NCI-H2171 (cell line): ENCODE data around the gene DNPH1.
A peak's percentile ranks its signal among the peaks of the same experiment; 100 is the strongest.

ENCODE experiments used
- DNase-seq: peaks from one replicate; lab custom pipeline; 2025; lab: John Stamatoyannopoulos, UW

Gene DNPH1

DNA sequence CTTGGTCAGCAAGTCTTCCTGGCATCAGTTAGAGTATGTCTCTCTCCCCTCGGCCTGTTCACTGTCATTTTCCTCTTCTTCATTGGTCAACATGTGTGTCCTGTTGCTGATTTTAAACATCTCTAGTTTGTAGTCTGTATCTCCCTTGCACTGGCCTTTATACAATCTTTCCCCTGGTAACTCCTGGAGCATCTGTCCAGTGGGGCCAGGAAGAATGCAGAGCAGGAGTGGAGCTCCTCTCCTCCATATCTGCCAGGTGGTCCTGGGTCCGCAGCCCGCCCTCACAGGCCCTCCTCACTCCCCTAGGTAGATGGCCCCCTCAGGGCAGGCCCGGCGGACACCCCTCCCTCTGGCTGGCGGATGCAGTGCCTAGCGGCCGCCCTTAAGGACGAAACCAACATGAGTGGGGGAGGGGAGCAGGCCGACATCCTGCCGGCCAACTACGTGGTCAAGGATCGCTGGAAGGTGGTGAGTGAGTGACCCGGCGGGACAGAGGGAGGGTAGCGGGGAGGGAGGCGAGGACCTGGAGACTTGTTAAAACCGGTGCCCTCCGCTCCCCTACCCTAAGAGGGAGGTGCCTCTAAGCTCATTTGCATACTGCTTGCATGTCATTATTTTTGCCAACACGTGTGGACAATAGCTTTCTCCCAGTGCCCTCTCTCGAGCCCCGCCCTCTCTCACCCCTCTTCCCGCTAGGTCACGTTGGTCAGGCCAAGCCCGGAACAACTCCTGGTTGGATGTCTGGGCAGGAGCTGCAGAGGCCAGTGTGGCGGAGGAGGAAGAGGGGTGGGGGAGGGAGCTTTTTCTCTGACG, 17.2 kb upstream of the DNPH1 start:
- peak; percentile 5 for DNase-seq

DNA sequence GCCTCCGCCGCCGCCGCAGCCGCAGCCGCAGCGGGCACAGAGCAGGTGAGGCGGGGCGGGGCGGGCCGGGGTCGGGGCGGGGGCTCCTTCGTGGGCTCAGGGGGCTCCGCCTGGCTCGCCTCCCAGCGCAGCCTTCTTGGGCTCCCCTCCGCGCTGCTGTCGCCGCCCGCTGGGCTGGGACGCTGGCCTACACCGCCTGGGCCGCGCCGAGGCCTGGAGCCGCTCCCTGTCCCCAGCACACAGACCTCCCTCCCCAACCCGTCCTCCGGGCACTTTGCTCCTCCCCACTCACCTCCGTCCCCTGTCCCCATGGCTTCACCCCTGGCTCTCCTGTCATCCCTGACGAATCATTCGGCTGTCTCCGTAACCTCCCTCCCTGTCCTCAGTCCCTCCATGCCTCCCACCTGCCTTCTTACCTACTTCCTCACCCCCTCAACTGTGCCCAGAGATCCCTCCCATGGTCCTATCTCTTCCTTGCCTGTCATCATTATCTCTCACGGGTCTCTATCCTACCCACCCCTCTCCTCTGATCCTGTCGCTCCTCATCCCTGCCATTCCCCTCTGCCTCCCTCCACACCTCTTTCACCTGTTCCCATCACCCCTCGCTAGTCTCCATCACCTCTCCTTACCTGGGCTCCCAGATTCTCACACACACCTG, 14.5 kb upstream of the DNPH1 start:
- no peak for DNase-seq

DNA sequence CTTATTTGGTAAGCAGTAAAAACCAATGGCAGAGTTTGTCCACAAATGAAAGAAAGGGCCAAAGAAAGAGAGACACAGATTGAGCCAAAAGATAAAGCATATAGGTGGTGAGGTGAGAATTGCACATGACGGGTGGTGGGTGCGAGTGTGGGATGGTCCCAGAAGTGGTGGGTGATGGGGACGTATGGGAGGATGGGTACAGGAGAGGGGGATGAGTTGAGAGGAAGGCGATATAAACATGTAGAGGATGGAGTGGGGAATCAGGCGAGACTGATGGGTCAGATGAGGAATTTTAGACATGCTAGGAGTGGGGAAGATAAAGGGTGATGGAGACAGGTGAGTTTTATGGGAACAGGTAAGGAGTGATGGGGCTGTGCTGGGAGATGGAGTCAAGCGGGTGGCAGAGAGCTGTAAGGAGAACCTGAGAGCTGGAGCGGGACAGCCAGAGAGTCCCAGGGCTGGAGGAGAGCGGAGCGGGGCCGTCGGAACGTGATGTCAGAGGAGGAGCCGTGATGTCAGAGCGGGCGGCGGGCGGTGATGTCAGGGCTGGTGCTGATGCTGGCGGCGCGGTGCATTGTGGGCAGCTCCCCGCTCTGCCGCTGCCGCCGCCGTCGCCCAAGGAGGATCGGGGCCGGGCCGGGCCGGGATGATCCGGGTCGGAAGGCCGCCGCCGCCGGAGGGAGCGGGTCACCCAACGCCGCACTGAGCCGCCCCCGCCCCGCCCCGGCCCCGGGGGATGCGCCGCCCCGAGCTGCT, 13.8 kb upstream of the DNPH1 start, which contains the start of gene TTBK1:
Gene TTBK1, plus strand, starts transcription at position 574 of the 756 bp plus-strand sequence. CDS start 3,180 bp downstream, outside the sequence.
- DNase-seq = peak; percentile 12

DNA sequence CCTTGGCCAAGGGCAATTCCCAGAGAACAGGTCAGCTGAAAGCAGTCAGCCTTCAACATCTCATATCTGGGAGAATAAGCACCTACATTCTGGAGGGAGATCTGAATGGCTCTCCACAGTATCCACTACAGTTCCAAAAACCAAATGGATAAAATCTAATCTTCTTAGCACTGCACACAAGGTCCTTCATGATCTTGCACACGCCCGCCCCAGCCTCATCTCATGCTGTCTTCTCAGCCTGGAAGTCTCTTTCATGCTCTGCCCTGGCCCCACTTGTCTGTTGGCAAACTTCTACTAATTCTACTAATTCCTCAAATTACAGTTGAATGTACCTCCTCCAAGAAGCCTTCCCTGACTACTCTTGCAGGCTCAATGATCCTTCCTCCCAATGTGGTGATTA, 12.2 kb upstream of the DNPH1 start:
- no peak for DNase-seq

DNA sequence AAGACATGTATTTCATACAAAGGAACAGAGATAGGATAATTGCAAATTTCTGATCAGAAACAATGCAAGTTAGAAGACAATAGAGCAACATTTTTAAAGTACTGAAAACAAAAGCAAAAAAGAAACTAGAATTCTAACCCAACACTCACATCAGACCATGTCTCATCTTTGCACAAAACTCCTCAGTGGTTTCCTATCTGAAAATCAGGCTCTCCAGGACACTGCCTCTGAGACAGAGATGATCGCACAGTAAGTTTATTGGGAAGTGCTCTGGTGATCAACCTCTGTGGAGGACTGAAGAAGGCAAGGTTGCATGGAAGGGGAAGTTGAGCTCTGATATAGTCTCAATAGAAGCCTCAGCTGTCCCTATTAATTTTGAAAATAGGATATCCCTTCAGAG, 11.7 kb upstream of the DNPH1 start:
- DNase-seq = no peak

DNA sequence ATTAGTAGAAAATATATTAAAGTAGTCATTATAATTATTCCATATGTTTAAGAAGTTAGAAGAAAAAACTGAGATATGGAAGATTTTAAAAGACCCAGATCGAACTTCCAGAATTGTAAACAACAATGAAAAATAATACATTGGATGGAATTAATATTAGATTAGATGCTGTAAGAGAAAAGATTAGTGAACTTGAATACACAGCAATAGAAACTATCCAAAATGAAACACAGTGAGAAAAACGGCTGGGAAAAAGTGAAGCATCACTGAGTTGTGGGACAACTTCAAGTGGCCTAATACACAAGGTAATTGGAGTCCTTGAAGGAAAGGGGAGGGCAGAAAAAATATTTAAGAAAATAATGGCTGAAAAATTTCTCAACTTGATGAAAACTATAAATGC, 9.8 kb upstream of the DNPH1 start:
- DNase-seq = no peak

DNA sequence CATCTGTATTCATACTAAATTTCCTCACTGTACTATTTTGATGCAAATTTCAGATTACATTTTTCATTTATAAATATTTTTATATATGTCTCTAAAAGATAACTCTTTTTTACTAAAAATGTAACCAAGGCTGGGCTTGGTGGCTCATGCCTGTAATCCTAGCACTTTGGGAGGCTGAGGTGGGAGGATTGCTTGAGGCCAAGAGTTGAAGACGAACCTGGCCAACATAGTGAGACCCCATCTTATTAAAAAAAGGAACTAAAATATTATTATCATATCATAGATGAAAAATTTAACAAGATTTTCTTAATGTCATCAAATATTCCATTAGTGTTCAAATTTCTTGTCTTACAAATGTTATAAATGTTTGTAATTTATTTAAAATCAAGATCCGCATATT, 6.6 kb upstream of the DNPH1 start:
- DNase-seq = no peak

DNA sequence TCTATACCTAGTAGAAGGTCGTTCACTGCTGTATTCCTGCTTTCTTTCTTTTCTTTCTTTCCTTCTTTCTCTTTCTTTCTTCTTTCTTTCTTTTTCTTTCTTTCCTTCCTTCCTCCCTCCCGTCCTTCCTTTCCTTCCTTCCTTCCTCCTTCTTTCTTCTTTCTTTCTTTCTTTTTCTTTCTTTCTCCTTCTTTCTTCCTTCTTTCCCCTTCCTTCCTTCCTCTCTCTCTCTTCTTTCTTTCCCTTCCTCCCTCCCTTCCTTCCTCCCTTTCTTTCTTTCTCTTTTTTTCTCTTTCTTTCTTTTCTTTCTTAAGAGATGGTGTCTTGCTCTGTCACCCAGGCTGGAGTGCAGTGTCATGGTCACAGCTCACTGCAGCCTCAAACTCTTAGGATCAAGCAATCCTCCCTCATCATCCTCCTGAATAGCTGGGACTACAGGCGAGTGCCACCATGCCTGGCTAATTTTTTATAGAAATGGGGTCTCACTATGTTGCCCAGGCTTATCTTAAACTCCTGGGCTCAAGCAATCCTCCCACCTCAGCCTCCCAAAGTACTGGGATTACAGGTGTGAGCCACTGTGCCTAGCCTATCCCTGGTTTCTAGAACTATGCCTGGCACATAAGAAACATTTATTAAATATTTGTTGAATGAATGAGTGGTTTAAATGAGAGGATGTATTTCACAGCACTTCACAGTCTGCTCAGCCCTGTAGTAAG, 2.6 kb upstream of the DNPH1 start:
- DNase-seq = no peak

DNA sequence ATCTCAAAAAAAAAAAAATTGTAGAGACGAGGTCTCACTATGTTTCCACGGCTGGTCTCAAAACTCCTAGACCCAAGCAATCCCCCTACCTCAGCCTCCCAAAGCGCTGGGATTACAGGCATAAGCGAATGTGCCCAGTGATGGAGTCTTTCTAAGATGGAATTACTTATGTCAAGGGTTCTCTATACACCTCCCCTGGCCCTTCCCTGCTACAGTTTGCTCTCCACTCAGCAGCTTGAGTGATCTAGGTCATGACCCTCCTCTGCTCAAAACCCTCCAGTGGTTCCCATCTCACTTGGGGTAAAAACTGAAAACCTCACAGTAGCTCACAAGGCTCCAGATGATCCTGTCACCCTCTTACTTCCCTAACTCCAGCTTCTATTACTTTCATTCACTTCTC, 1.8 kb upstream of the DNPH1 start:
- no peak for DNase-seq

DNA sequence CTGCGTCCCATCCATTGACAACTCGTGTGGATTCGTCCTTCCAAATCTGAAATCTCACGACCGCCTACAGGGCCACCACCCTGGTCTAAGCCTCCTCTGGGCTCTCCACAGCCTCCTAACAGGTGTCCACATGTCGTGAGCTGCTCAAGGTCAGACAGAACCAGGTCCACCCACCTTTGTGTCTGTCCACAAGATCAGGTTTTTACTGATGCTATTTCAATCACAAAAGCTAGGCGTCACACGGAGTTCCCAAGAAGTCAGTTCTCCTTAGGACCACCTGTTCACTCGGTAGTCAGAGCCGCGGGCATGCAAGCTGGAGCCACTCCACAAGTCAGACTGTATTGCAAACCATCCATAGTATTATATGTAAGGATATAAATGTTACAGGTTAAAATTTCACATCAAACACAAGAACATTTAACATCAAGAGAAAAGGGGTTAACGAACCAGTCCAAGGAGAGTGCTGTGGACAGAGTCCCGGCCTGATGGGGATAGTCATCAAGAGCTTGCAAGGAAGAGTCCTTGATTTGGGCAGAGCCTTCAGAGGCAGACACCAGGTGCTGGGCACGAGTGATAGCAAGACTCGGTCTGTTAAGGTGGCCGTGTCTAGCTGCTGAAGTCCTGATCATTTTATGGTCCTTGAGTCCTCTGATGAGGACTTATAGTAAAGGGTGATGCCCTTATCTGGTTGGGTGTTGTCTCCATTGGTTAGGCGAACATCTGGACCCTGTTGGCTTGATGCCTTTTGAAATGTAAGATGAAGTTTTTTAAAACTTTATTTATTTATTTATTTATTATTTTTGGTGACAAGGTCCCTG, 731 bp upstream of the DNPH1 start:
- no peak for DNase-seq

DNA sequence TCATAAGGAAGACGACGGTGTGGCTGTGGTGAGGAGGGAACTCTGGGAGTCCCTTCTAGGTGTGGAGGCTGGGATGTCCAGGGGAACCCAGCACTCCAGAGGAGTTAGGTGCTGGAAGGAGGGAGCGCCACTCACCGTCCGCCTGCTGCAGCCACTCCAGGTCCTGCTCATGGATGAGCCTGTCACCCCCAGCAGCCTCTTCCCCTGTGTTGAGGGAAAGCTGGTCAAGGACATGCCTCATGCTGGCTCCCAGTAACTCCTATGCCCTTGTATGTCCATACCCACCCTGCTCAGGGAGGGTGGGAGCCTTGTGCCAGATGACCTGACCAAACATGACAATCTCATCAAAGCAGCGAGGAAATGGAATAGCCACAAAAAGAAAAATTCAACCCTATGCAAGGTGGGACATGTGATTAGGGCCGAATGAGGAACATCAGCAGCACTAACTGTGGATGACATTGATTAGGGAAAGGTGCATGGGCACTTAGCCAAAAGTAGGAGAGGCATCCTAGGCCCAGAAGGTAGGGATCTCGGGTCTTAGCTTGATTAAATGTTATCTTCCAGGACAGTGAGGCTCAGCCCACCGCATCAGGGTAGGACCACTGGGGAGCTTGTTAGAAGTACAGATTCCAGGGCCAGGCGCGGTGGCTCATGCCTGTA, 3.0 kb downstream of the DNPH1 start:
- no peak for DNase-seq

DNA sequence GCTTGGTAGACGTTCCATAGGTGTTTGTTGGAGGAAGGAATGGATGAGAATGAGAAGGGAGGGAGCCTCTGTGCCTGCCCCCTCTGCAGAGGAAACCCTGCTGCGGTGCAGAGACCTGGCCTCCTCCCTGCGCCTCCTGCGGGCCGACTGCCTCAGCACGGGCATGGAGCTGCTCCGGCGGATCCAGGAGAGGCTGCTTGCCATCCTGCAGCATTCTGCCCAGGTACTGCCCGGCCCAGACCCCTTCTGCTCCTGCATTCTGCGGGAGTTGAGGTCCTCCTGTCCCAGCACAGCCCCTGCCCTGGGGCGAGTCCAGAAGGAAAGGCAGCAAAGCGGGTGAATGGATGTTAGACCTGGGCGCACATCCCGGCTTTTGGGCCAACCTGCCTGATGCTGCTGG, 6.1 kb downstream of the DNPH1 start:
- no peak for DNase-seq

DNA sequence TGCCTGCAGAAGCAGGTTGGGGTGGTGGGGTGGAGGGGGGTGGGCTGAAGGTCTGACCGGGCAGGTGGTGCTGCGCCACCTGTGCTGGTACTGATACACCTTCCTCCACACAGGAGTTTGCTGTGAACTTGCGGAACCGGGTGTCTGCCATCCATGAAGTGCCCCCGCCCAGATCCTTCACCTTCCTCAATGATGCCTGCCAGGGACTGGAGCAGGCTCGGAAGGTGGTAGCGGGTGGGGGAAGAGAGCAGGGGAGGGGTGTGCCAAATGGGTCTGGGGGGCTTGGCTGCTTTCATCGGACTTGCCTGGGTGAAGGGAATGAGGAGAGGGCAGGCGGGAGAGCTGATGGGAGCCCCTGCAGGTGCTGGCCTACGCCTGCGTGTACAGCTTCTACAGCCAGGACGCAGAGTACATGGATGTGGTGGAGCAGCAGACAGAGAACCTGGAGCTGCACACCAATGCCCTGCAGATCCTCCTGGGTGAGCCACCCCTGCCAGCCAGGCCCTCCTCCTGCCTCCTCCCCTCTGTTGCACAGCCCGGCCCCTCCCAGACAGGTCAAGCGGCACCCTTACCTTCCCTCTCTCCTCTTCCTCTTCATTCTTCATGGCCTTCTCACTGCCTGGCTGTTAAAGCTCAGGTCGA, 6.7 kb downstream of the DNPH1 start:
- DNase-seq = no peak

DNA sequence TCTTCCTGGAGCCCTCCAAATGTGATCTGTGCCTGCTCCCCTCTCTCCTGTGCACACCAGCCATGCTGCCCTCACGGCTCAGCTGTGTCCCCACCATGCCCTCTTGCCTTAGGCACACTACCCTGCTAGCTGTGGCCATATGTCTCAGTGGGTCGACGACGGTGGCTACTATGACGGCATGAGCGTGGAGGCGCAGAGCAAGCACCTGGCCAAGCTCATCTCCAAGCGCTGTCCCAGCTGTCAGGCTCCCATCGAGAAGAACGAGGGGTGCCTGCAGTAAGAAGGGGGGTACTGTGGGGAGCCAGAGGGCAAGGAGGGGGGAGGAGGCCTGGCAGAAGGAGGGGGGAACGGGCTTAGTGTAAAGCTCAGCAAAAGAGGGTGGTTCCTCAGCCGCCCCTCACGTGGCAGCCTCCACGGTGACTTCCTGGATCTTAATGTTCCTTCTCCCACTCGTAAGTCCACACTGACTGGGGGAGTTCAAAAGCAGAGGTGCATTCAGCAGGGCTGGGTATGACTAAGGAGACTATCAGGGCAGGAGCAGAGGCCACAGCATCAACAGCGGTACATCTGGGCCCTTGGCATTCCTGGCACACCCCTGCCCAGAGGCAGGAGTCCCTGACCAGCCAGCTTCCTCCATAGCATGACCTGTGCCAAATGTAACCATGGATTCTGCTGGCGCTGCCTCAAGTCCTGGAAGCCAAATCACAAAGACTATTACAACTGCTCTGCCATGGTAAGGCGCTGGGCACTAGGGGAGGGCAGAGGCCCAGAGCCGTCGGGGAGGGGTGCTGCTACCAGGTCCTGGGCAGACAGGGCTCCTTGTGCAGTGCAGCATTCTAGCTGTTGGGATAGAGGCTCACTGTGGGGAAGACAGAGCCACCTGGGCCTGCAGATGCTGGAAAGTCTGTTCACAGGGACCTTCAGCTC, 8.0 kb downstream of the DNPH1 start:
- no peak for DNase-seq

DNA sequence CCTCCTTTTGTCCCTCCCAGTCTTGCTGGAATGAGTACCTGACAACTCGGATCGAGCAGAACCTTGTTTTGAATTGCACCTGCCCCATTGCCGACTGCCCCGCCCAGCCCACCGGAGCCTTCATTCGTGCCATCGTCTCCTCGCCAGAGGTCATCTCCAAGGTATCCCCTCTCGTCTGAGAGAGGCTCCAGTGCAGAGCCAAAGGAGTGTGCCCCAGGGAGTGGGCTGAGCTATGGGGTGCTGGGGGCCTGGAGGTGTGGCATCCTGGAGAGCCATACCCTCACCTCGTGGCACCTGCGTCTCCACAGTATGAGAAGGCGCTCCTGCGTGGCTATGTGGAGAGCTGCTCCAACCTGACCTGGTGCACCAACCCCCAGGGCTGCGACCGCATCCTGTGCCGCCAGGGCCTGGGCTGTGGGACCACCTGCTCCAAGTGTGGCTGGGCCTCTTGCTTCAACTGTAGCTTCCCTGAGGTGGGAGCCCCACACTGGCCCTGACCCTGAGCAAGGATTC, 8.8 kb downstream of the DNPH1 start:
- no peak for DNase-seq

DNA sequence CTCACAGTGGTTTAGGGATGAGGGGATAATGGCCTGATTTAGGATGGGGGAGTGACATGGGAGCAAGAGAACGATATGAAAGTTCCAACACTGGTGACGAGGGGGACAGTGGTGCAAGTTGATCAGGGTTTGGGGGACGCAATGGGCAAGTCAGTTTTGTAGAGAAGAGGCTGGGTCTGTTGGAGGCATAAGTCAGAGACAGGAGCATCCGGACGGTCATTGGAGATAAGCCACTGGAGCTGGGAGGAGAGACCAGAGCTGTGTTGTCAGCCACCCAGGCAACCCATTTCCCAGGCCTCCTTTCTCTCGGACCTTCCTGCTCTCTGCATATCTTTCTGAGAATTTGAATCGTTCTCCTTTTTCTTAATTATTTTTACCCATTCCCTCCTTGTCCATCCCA, 9.5 kb downstream of the DNPH1 start:
- DNase-seq = no peak

DNA sequence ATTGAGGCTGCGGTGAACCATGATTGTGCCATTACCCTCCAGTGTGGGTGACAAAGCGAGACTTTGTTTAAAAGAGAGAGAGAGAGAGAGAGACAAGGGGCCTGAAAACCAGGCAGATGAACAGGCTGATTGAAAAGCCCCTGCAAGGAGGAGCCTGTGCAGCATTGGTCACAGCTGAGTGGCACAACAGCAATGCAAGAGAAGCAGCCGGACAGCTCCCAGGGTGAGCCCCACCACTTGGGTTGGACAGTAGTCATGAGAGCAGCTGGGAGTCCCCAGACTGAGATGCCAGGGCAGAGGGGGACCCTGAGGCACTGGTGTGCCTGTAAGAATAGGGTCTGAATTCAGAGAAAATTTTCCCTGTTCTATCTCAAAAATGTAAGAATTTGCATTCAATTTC, 10.2 kb downstream of the DNPH1 start:
- no peak for DNase-seq

DNA sequence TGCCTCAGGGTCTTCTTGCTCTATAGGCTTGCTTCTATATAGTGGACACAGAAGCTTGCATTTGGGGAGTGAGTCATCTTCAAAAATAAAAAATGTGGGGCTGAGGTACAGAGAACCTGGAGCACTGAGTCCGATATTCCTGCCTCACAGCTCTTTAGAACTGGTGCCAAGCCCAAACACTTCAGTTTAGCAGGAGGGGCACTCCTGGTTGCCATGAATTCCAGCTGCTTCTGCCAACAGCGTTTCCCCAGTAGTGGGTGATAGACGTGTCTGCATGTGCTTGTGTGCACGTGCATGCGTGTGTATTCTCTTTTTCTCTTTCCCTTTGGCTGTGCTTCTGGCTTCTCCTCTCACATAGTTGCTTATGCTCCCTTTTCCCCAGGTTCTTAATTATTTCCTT, 11.9 kb downstream of the DNPH1 start:
- no peak for DNase-seq

DNA sequence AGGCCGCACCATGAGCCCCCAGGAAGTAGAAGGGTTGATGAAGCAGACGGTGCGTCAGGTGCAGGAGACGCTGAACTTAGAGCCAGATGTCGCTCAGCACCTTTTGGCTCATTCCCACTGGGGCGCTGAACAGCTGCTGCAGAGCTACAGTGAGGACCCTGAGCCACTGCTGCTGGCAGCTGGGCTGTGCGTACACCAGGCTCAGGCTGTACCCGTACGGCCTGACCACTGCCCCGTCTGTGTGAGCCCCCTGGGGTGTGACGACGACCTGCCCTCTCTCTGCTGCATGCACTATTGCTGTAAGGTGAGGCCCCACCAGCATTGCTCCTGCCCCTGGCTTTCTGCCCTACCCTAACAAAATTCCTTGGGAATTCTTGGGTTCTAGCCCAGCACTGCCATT, 13.1 kb downstream of the DNPH1 start:
- DNase-seq = peak; percentile 82
